ENCODE results near the gene STRIP2. TPM values are rescaled to one million over a fixed set of nuclear protein-coding genes. Genes with fewer than 3 reads are reported as not detected.

Gene STRIP2
- total and polyA plus RNA-seq, 4 experiments from 2014 or later: 0.20 to 0.22 TPM; not detected in 2

GRCh38 chr7:129498021-129498420, 63.8 kb downstream of the STRIP2 start:
- DNase-seq: no peak
- intact Hi-C loops (cut with micrococcal nuclease): no loop called here
- H3K27ac Mint-ChIP-seq: peak overlapping the region in 1 of 7 donors; percentile 69
- H3K9me3 Mint-ChIP-seq: no peaks in the 10 kb centered on the region
- POLR2A ChIA-PET (ENCODE audit: partially characterized antibody): no interaction called here
- no peak overlapping the region for H3K4me3 Mint-ChIP-seq
- Histone ChIP-seq H3K4me1 (ENCODE audit: insufficient read depth, low read length) (peaks cover 9% of the 10 kb centered on the region), H3K27me3 (ENCODE audit: insufficient read depth, low read length) (no peaks in the 10 kb centered on the region), H3K4me3 (ENCODE audit: low read length in 2 of 2) (no peak overlapping the region), H3K36me3 (ENCODE audit: insufficient read depth, low read length) (no peaks in the 10 kb centered on the region), H3K9me3 (ENCODE audit: control insufficient read depth in 1 of 2, low read length in 2 of 2) (no peaks in the 10 kb centered on the region), H3K27ac (ENCODE audit: low read depth, low read length) (no peak overlapping the region)
- no peaks in the 10 kb centered on the region for H3K36me3 Mint-ChIP-seq
- no peaks in the 10 kb centered on the region for H3K27me3 Mint-ChIP-seq
- peaks cover 8 to 22% (median 12%) of the 10 kb centered on the region in 4 donors for H3K4me1 Mint-ChIP-seq
- CTCF ChIA-PET (ENCODE audit: partially characterized antibody): no interaction called here

GRCh38 chr7:129499999-129500398, 65.8 kb downstream of the STRIP2 start:
- peak overlapping the region in 4 of 7 donors; percentile 6 to 80 (median 72) for H3K27ac Mint-ChIP-seq
- H3K36me3 ChIP-seq (ENCODE audit: insufficient read depth, low read length): no peaks in the 10 kb centered on the region
- no peaks in the 10 kb centered on the region for H3K27me3 Mint-ChIP-seq
- H3K9me3 Mint-ChIP-seq: no peaks in the 10 kb centered on the region
- CTCF ChIA-PET (ENCODE audit: partially characterized antibody): interaction anchor here (0.8 to 1.4 kb wide), 2 partner anchors 13 to 30 kb away, joined by 3 read pairs; no protein-coding TSS in a partner anchor
- DNase-seq: no peak
- peaks cover 6% of the 10 kb centered on the region for H3K4me1 ChIP-seq (ENCODE audit: insufficient read depth, low read length)
- H3K27me3 ChIP-seq (ENCODE audit: insufficient read depth, low read length): no peaks in the 10 kb centered on the region
- H3K4me3 ChIP-seq (ENCODE audit: low read length in 2 of 2): no peak overlapping the region
- POLR2A ChIA-PET (ENCODE audit: partially characterized antibody): no interaction called here
- no peaks in the 10 kb centered on the region for H3K9me3 ChIP-seq (ENCODE audit: control insufficient read depth in 1 of 2, low read length in 2 of 2)
- intact Hi-C loops (cut with micrococcal nuclease): no loop called here
- H3K4me1 Mint-ChIP-seq: peaks cover 9 to 18% (median 12%) of the 10 kb centered on the region in 4 donors
- peak overlapping the region in 1 of 8 donors; percentile 15 for H3K4me3 Mint-ChIP-seq
- H3K36me3 Mint-ChIP-seq: no peaks in the 10 kb centered on the region
- no peak overlapping the region for H3K27ac ChIP-seq (ENCODE audit: low read depth, low read length)

- CTCF ChIA-PET (ENCODE audit: partially characterized antibody): interaction anchor here (1.2 kb wide), 1 partner anchor 105 kb away, joined by 3 read pairs; no protein-coding TSS in a partner anchor
- Mint-ChIP-seq H3K27me3 (no peaks in the 10 kb centered on the region), H3K4me1 (peaks cover 6 to 18% (median 12%) of the 10 kb centered on the region in 4 donors), H3K27ac (peak within 1 kb of the TSS; percentile 87 to 97 (median 93)), H3K9me3 (no peaks in the 10 kb centered on the region), H3K36me3 (no peaks in the 10 kb centered on the region), H3K4me3 (peak within 1 kb of the TSS; percentile 85 to 91 (median 88))
- no peaks in the 10 kb centered on the region for H3K36me3 ChIP-seq (ENCODE audit: insufficient read depth, low read length)
- H3K27me3 ChIP-seq (ENCODE audit: insufficient read depth, low read length): no peaks in the 10 kb centered on the region
- POLR2A ChIA-PET (ENCODE audit: partially characterized antibody): interaction anchor here (0.6 to 2.6 kb wide), 3 partner anchors 68 to 323 kb away, joined by 3 to 11 read pairs (median 3); partner anchors contain the start of genes NRF1 and STRIP2
- intact Hi-C loops (cut with micrococcal nuclease): loop anchor here (1.0 kb wide), 3 partner anchors 68 to 278 kb away; partner anchors contain the start of genes NRF1 and STRIP2
- H3K9me3 ChIP-seq (ENCODE audit: control insufficient read depth in 1 of 2, low read length in 2 of 2): no peaks in the 10 kb centered on the region
- H3K27ac ChIP-seq (ENCODE audit: low read depth, low read length): peak within 1 kb of the TSS; percentile 66
- peak; percentile 93 to 96 (median 96) for DNase-seq
- H3K4me3 ChIP-seq (ENCODE audit: low read length in 2 of 2): peak within 1 kb of the TSS; percentile 18 to 55
- H3K4me1 ChIP-seq (ENCODE audit: insufficient read depth, low read length): peaks cover 6% of the 10 kb centered on the region
These were observed 67.8 kb downstream of the STRIP2 start, which contains the start of gene SMKR1 for GRCh38 chr7:129501760-129502707. TSS of gene SMKR1 (plus strand) at chr7:129502531. CDS start at chr7:129502825, 294 bp downstream.

- Mint-ChIP-seq H3K4me3 (peak overlapping the region; percentile 81 to 91 (median 86)), H3K4me1 (peaks cover 6 to 18% (median 12%) of the 10 kb centered on the region in 4 donors), H3K27me3 (no peaks in the 10 kb centered on the region), H3K36me3 (no peaks in the 10 kb centered on the region), H3K27ac (peak overlapping the region; percentile 87 to 97 (median 90)), H3K9me3 (no peaks in the 10 kb centered on the region)
- Histone ChIP-seq H3K36me3 (ENCODE audit: insufficient read depth, low read length) (no peaks in the 10 kb centered on the region), H3K27ac (ENCODE audit: low read depth, low read length) (peak overlapping the region; percentile 66), H3K9me3 (ENCODE audit: control insufficient read depth in 1 of 2, low read length in 2 of 2) (no peaks in the 10 kb centered on the region), H3K4me3 (ENCODE audit: low read length in 2 of 2) (peak overlapping the region in 1 of 2 donors; percentile 55), H3K4me1 (ENCODE audit: insufficient read depth, low read length) (peaks cover 6% of the 10 kb centered on the region), H3K27me3 (ENCODE audit: insufficient read depth, low read length) (no peaks in the 10 kb centered on the region)
- POLR2A ChIA-PET (ENCODE audit: partially characterized antibody): interaction anchor here (0.5 to 2.6 kb wide), 2 partner anchors 109 to 384 kb away, joined by 3 to 11 read pairs; partner anchors contain the start of gene NRF1
- CTCF ChIA-PET (ENCODE audit: partially characterized antibody): interaction anchor here (0.7 to 1.2 kb wide), 3 partner anchors 69 to 894 kb away, joined by 3 to 5 read pairs (median 3); partner anchors contain the start of gene STRIP2
- intact Hi-C loops (cut with micrococcal nuclease): loop anchor here (1.0 kb wide), 3 partner anchors 69 to 279 kb away; partner anchors contain the start of genes NRF1 and STRIP2
- DNase-seq: peak in 2 of 5 donors; percentile 3 to 47
These were observed 68.8 kb downstream of the STRIP2 start for GRCh38 chr7:129502708-129503685.

GRCh38 chr7:129503725-129504124, 69.5 kb downstream of the STRIP2 start:
- DNase-seq: no peak
- Mint-ChIP-seq H3K4me1 (peaks cover 6 to 18% (median 12%) of the 10 kb centered on the region in 4 donors), H3K4me3 (peak overlapping the region; percentile 20 to 91 (median 85)), H3K27me3 (no peaks in the 10 kb centered on the region), H3K27ac (peak overlapping the region in 6 of 7 donors; percentile 41 to 97 (median 92)), H3K36me3 (no peaks in the 10 kb centered on the region), H3K9me3 (no peaks in the 10 kb centered on the region)
- CTCF ChIA-PET (ENCODE audit: partially characterized antibody): interaction anchor here (0.7 to 1.2 kb wide), 3 partner anchors 70 to 895 kb away, joined by 3 to 5 read pairs (median 3); partner anchors contain the start of gene STRIP2
- Histone ChIP-seq H3K36me3 (ENCODE audit: insufficient read depth, low read length) (no peaks in the 10 kb centered on the region), H3K9me3 (ENCODE audit: control insufficient read depth in 1 of 2, low read length in 2 of 2) (no peaks in the 10 kb centered on the region), H3K27me3 (ENCODE audit: insufficient read depth, low read length) (no peaks in the 10 kb centered on the region), H3K4me3 (ENCODE audit: low read length in 2 of 2) (no peak overlapping the region), H3K4me1 (ENCODE audit: insufficient read depth, low read length) (peaks cover 6% of the 10 kb centered on the region), H3K27ac (ENCODE audit: low read depth, low read length) (no peak overlapping the region)
- POLR2A ChIA-PET (ENCODE audit: partially characterized antibody): interaction anchor here (0.5 to 2.6 kb wide), 2 partner anchors 108 to 384 kb away, joined by 3 to 11 read pairs; partner anchors contain the start of gene NRF1
- intact Hi-C loops (cut with micrococcal nuclease): no loop called here

GRCh38 chr7:129512192-129512591, 78.0 kb downstream of the STRIP2 start:
- no peaks in the 10 kb centered on the region for H3K27me3 Mint-ChIP-seq
- CTCF ChIA-PET (ENCODE audit: partially characterized antibody): no interaction called here
- no peaks in the 10 kb centered on the region for H3K36me3 ChIP-seq (ENCODE audit: insufficient read depth, low read length)
- H3K4me1 ChIP-seq (ENCODE audit: insufficient read depth, low read length): no peaks in the 10 kb centered on the region
- H3K4me3 ChIP-seq (ENCODE audit: low read length in 2 of 2): no peak overlapping the region
- H3K9me3 ChIP-seq (ENCODE audit: control insufficient read depth in 1 of 2, low read length in 2 of 2): no peaks in the 10 kb centered on the region
- no peaks in the 10 kb centered on the region for H3K4me1 Mint-ChIP-seq
- intact Hi-C loops (cut with micrococcal nuclease): no loop called here
- H3K27ac ChIP-seq (ENCODE audit: low read depth, low read length): no peak overlapping the region
- peak overlapping the region in 1 of 7 donors; percentile 36 for H3K27ac Mint-ChIP-seq
- no peaks in the 10 kb centered on the region for H3K27me3 ChIP-seq (ENCODE audit: insufficient read depth, low read length)
- no peak overlapping the region for H3K4me3 Mint-ChIP-seq
- DNase-seq: no peak
- POLR2A ChIA-PET (ENCODE audit: partially characterized antibody): no interaction called here
- H3K36me3 Mint-ChIP-seq: no peaks in the 10 kb centered on the region
- peaks cover 0 to 1% (median 0%) of the 10 kb centered on the region in 8 donors for H3K9me3 Mint-ChIP-seq

All from CD4-positive, alpha-beta memory T cell (primary cell).